RWPE1 (cell line): ENCODE data around the gene EGFL7.

Experiments used
- CTCF ChIA-PET: fragments of 350-600 bp; sonication (Branson Sonifier 250); formaldehyde crosslinking; extraction: SDS; loops from one replicate; lab custom pipeline; 2021; lab: Yijun Ruan, JAX
- POLR2A ChIA-PET: fragments of 400-600 bp; formaldehyde crosslinking; extraction: SDS; loops from one replicate; lab custom pipeline; 2020; ENCODE audit warnings: antibody characterized with exemption; ENCODE audit not compliant: low non-redundant PET; lab: Yijun Ruan, JAX
- DNase-seq: peaks from one replicate; pipeline ENCODE4 v3.0.0; 2012; ENCODE audit warnings: low spot score
- H3K27ac ChIP-seq: fragments of 450-650 bp; 2 replicates; pipeline ENCODE4 v1.5.1; 2017
- CTCF ChIP-seq: fragments of 450-650 bp; conservative IDR thresholded peaks from 2 replicates; pipeline ENCODE4 v1.5.1; 2017; ENCODE audit warnings: low read depth, mild to moderate bottlenecking

EGFL7 gene

DNA sequence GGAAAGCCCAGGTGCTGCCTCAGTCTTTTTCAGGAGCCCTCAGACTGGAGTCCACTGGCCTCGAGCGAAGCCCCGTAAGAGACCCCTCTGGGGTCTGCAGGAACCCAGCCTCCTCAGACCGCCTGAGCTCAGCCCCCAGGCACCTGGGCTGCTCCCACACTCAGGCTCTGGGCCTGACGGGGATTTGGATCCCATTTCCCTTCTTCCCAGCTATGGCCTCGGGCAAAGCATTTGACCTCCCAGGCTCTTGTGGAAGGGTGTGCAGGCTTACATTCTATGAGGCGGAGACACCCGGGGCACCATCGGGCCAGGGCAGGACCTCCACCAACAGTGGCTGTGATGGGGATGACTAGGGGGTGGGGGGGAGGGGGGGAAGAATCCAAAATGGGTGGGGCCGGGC, 20.0 kb downstream of the EGFL7 start:
- no peak for DNase-seq
- no peak overlapping the region for H3K27ac ChIP-seq
- no peak for TF ChIP-seq CTCF
- ChIA-PET CTCF (interaction anchor here (1.1 to 3.5 kb wide), 2 partner anchors 11 to 38 kb away, joined by 4 to 35 read pairs; no protein-coding TSS in a partner anchor), POLR2A (no interaction called here)

DNA sequence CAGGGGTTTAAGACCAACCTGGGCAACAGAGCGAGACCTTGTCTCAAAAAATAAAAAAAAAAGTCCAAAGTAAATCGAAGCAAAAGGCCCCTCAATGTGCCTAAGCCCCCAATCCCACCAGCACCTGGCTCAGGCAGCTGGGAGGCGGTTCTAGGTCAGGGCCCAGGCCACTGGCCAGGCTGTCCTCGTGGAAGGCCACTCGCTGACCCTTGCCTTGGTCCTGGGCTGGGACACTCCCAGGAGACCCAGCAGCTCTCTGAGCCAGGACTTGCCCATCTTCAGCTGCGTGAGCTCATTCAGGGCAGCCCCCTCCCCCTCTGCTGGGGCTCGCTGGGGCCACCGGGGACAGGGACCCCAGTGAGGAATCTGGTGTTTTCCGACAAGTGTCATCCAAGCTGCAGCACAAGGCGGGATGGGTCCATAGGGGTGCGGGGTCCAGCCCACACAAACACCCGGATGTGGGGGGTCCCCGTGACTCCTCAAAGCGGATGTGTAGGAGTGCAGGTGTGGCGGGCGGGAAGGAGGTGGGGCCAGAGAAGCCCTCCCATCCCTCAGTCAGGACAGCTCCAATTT, 20.5 kb downstream of the EGFL7 start:
- H3K27ac ChIP-seq, result no peak overlapping the region
- DNase-seq, result no peak
- ChIA-PET CTCF (interaction anchor here (1.1 to 3.5 kb wide), 2 partner anchors 11 to 39 kb away, joined by 4 to 35 read pairs; no protein-coding TSS in a partner anchor), POLR2A (no interaction called here)
- TF ChIP-seq CTCF, result no peak

DNA sequence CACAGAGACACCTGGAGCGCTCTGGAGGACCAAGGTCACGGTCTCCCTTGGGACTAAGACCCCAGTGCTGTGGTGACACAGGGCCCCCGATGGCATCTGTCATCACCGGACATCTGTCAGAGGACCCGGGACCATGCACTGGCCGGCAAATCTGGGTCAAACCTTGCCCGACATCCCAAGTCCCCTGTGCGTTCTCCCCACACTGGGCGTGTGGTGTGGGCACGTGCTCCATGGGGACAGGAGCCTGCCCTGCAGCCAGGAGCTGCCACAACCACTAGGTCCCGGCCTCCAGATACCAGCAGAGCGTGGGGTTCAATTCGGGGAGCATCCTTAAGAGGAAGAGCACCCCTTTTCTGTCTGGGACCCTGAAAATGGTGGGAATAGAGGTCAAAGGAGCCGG, 21.0 kb downstream of the EGFL7 start:
- DNase-seq, result no peak
- no peak overlapping the region for H3K27ac ChIP-seq
- TF ChIP-seq CTCF, result no peak
- POLR2A ChIA-PET, result interaction anchor here (0.6 kb wide), 1 partner anchor 42 kb away, joined by 3 read pairs; no protein-coding TSS in a partner anchor
- CTCF ChIA-PET, result interaction anchor here (1.1 to 3.5 kb wide), 2 partner anchors 12 to 40 kb away, joined by 4 to 35 read pairs; no protein-coding TSS in a partner anchor

DNA sequence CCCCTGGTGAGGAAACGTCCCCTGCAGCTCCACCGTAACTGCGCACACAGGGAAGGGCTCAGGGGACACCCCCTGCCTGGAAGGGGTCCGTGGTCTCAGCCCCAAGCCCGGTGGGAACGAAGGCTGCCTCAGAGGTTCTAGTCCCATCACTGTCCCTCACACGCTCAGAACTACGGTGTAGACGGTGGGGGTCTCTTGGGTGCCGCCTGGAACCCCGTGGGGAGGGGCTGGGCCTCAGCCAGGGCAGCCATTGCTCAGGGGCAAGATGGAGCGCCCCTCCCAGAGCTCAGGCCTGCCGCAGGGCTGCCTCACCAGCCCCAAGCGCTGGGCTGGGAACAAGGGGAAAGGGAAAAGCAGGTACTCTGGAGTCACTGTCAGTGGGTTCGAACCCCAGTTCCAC, 21.6 kb downstream of the EGFL7 start:
- ChIA-PET CTCF (interaction anchor here (0.6 to 3.5 kb wide), 2 partner anchors 11 to 12 kb away, joined by 4 to 35 read pairs; no protein-coding TSS in a partner anchor), POLR2A (interaction anchor here (0.6 kb wide), 1 partner anchor 41 kb away, joined by 3 read pairs; no protein-coding TSS in a partner anchor)
- TF ChIP-seq CTCF, result no peak
- H3K27ac ChIP-seq, result no peak overlapping the region
- no peak for DNase-seq

- POLR2A ChIA-PET, result no interaction called here
Measured at GRCh38 chr9:136684799-136685198, 22.1 kb downstream of the EGFL7 start.

DNA sequence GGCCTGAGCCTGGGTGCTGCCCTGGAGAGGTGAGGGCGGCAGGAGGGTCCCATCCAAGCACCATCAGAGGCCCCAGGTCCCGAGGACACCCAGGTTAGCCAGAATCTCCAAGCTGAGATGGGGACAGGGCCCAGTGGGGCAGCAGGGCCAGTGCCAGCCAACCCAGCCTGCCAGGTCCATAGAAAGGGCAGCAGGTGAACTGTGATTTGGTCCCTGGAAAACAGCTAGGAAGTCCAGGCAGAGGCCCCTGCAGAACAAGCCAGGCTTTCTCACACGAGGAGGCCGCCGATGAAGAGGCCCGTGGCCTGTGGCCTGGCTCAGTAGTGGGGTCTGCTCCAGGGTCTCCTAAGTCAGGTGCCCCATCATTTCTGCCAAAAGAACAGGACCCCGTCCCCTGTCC, 22.5 kb downstream of the EGFL7 start:
- ChIA-PET CTCF (interaction anchor here (0.6 to 2.5 kb wide), 5 partner anchors 8 to 333 kb away, joined by 3 to 22 read pairs (median 6); no protein-coding TSS in a partner anchor), POLR2A (no interaction called here)
- H3K27ac ChIP-seq, result peak overlapping the region; percentile 84
- no peak for DNase-seq
- no peak for TF ChIP-seq CTCF

More at GRCh38 chr9:136684799-136685198, 22.1 kb downstream of the EGFL7 start:
- no peak for DNase-seq
- no peak for TF ChIP-seq CTCF
- peak overlapping the region; percentile 84 for H3K27ac ChIP-seq
- CTCF ChIA-PET, result interaction anchor here (0.6 to 2.5 kb wide), 2 partner anchors 10 to 13 kb away, joined by 4 to 22 read pairs; no protein-coding TSS in a partner anchor
